CD4-positive, alpha-beta T cell (primary cell): Measurements from ENCODE around the gene STX3. TPM values are rescaled to one million over a fixed set of nuclear protein-coding genes. Genes with fewer than 3 reads are reported as not detected.

ENCODE experiments used
- ATAC-seq: fragments of 200-7000 bp; cut with Tn5 transposase; one replicate; pipeline ENCODE4 v1.10.0; 2022; ENCODE audit warnings: mild to moderate bottlenecking; ENCODE audit not compliant: poor library complexity
- CTCF ChIA-PET: fragments of 350-600 bp; sonication (Branson Sonifier 250); formaldehyde crosslinking; loops from one replicate; lab custom pipeline; 2021; ENCODE audit warnings: antibody characterized with exemption, inconsistent platforms; lab: Charles Lee
- POLR2A ChIA-PET: fragments of 350-600 bp; sonication (Branson Sonifier 250); formaldehyde crosslinking; loops from one replicate; lab custom pipeline; 2021; ENCODE audit warnings: antibody characterized with exemption, inconsistent platforms; lab: Charles Lee
- DNase-seq, 14 experiments: peaks; one replicate each; pipeline ENCODE4 v3.0.0-alpha.2; 2013 to 2020; ENCODE audit warnings: mixed read lengths in 2 of 14
- H3K27ac ChIP-seq, 2 donors: one replicate each; pipeline versions ENCODE4 v1.5.1 to v1.7.0; 2013; ENCODE audit warnings: low read length in 2 of 2, low read depth in 1 of 2, mild to moderate bottlenecking in 1 of 2
- H3K27me3 ChIP-seq, 2 experiments: 1 replicate in 1 of 2; 2 replicates in 1 of 2; pipeline versions ENCODE4 v1.6.1 to v1.7.0; 2013; ENCODE audit warnings: low read length in 2 of 2, control low read depth in 1 of 2, mild to moderate bottlenecking in 1 of 2, moderate library complexity in 1 of 2; ENCODE audit not compliant: insufficient read depth in 2 of 2, control insufficient read depth in 1 of 2
- H3K36me3 ChIP-seq: one replicate; pipeline ENCODE4 v1.6.1; 2013; ENCODE audit warnings: low read length, control low read depth; ENCODE audit not compliant: insufficient read depth
- H3K4me1 ChIP-seq: one replicate; pipeline ENCODE4 v1.6.1; 2013; ENCODE audit warnings: low read length, control low read depth; ENCODE audit not compliant: insufficient read depth
- H3K4me3 ChIP-seq: one replicate; pipeline ENCODE4 v1.5.1; 2013; ENCODE audit warnings: mild to moderate bottlenecking, low read length, moderate library complexity
- H3K9me3 ChIP-seq, 2 experiments: 1 replicate in 1 of 2; 2 replicates in 1 of 2; pipeline versions ENCODE4 v1.6.1 to v1.7.0; 2013; ENCODE audit warnings: low read length in 2 of 2, mild to moderate bottlenecking in 2 of 2, control low read depth in 1 of 2, moderate library complexity in 1 of 2; ENCODE audit not compliant: control insufficient read depth in 1 of 2, insufficient read depth in 1 of 2
- H3K27ac Mint-ChIP-seq: one replicate; pipeline ENCODE4 v1.8.0; 2020; ENCODE audit warnings: mixed read lengths
- H3K27me3 Mint-ChIP-seq: one replicate; pipeline ENCODE4 v1.8.0; 2021; ENCODE audit warnings: mixed read lengths
- H3K36me3 Mint-ChIP-seq: one replicate; pipeline ENCODE4 v1.8.0; 2021; ENCODE audit warnings: low read depth, mixed read lengths
- H3K4me1 Mint-ChIP-seq: one replicate; pipeline ENCODE4 v1.8.0; 2021; ENCODE audit warnings: low read depth, mixed read lengths
- H3K4me3 Mint-ChIP-seq: one replicate; pipeline ENCODE4 v1.8.0; 2020; ENCODE audit warnings: mild to moderate bottlenecking, mixed read lengths
- H3K9me3 Mint-ChIP-seq: one replicate; pipeline ENCODE4 v1.8.0; 2020; ENCODE audit warnings: mixed read lengths
- intact Hi-C, 2 experiments: fragments of 100-400 bp; cut with DNase I in 1 of 2; cut with micrococcal nuclease in 1 of 2; formaldehyde crosslinking; loops; one replicate each; pipeline versions ENCODE4 v1.15.1 to v1.9.0; 2023 to 2025; cut with DNase I, micrococcal nuclease
- total RNA-seq, 174 experiments: library from RNA in 2 of 174; stranded (reverse) in 2 of 174; gene quantifications; one replicate each; pipeline ENCODE4 v1.2.3 and lab custom pipeline; 2021 to 2026
- TF ChIP-seq, protein P1 (sequence below): fragments of 200-600 bp; IDR thresholded peaks from one replicate; pipeline ENCODE4 v1.8.0; 2022; ENCODE audit warnings: antibody characterized with exemption, mild to moderate bottlenecking

The STX3 gene
- total RNA-seq, 2 experiments from 2014 or later = 4.6 to 6.4 TPM

DNA sequence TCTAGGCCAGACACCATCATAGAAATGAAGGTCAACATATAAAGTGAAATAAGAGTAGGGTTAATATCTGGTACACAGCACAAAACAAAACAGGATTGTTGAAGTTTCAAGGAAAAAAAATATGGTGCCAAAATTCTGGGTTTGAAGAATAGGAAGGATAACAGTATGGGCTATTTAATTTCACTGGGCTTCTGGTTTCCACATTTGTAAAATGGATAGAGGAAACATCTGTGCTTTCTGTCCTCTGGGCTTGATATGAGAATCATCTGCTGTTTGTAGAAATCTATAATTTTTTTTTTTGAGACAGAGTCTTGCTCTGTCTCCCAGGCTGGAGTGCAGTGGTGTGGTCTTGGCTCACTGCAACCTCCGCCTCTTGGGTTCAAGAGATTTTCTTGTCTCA is 27.8 kb upstream of the STX3 start:
- no peak overlapping the region for H3K27ac ChIP-seq
- no peak overlapping the region for H3K27ac Mint-ChIP-seq
- CTCF ChIA-PET = no interaction called here
- intact Hi-C loops = no loop called here
- POLR2A ChIA-PET = interaction anchor here (0.6 kb wide), 1 partner anchor 46 kb away, joined by 3 read pairs; no protein-coding TSS in a partner anchor
- no peaks in the 10 kb centered on the region for H3K4me1 ChIP-seq
- TF ChIP-seq, protein P1, sequence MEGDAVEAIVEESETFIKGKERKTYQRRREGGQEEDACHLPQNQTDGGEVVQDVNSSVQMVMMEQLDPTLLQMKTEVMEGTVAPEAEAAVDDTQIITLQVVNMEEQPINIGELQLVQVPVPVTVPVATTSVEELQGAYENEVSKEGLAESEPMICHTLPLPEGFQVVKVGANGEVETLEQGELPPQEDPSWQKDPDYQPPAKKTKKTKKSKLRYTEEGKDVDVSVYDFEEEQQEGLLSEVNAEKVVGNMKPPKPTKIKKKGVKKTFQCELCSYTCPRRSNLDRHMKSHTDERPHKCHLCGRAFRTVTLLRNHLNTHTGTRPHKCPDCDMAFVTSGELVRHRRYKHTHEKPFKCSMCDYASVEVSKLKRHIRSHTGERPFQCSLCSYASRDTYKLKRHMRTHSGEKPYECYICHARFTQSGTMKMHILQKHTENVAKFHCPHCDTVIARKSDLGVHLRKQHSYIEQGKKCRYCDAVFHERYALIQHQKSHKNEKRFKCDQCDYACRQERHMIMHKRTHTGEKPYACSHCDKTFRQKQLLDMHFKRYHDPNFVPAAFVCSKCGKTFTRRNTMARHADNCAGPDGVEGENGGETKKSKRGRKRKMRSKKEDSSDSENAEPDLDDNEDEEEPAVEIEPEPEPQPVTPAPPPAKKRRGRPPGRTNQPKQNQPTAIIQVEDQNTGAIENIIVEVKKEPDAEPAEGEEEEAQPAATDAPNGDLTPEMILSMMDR = no peak
- peaks cover 14% of the 10 kb centered on the region for H3K27me3 Mint-ChIP-seq
- DNase-seq (no peak), ATAC-seq (no peak)
- no peaks in the 10 kb centered on the region for H3K9me3 Mint-ChIP-seq
- no peaks in the 10 kb centered on the region for H3K36me3 ChIP-seq
- no peaks in the 10 kb centered on the region for H3K4me1 Mint-ChIP-seq
- H3K4me3 Mint-ChIP-seq = no peak overlapping the region
- no peaks in the 10 kb centered on the region for H3K9me3 ChIP-seq
- H3K36me3 Mint-ChIP-seq = no peaks in the 10 kb centered on the region
- H3K27me3 ChIP-seq = no peaks in the 10 kb centered on the region
- H3K4me3 ChIP-seq = no peak overlapping the region

DNA sequence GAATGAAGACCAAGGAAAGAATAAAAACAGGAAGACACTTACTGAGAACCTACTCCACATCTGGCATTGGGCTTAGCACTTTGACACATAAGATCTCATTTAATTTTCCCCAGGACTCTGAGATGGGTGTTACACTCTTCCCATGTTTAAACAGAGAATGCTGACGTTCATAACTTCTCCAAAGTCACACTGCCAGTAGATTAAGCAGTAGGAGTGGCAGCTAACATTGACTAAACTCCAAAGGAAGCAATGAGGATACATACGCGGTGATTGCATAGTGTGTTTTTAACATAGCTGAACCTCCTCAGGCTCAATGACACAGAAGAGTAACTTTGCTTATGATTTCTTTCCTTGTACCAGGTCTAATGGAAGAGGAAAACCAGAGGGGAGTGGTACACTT is 27.0 kb upstream of the STX3 start:
- no peak overlapping the region for H3K27ac Mint-ChIP-seq
- intact Hi-C loops = no loop called here
- H3K27ac ChIP-seq = no peak overlapping the region

DNA sequence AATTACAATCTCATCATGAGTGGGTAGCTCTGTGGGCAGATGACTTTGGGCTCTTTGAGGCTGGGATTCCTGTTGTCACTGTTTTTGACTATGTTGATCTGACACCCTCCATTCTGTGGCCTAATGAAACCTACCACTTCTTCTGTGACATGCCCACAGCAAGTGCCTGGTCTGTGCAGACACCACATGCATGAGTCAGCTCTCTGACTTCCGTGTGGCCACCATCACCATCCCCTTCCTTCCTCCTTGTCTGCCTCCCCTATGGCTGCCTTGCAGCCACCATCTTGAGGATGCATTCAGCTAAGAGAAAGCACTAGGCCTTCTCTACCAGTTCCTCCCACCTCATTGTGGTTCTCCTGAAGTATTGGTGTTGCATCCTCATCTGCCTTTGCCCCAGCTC is 26.3 kb upstream of the STX3 start:
- Histone ChIP-seq H3K9me3 (no peaks in the 10 kb centered on the region), H3K4me1 (no peaks in the 10 kb centered on the region), H3K27me3 (no peaks in the 10 kb centered on the region), H3K4me3 (no peak overlapping the region), H3K27ac (no peak overlapping the region), H3K36me3 (no peaks in the 10 kb centered on the region)
- Mint-ChIP-seq H3K27ac (no peak overlapping the region), H3K27me3 (peaks cover 2% of the 10 kb centered on the region), H3K9me3 (no peaks in the 10 kb centered on the region), H3K4me3 (no peak overlapping the region), H3K36me3 (no peaks in the 10 kb centered on the region), H3K4me1 (no peaks in the 10 kb centered on the region)
- ChIA-PET CTCF (no interaction called here), POLR2A (no interaction called here)
- intact Hi-C loops = no loop called here
- TF ChIP-seq, protein P1 = no peak
- ATAC-seq (no peak), DNase-seq (peak in 3 of 14 experiments; percentile 12 to 42 (median 26))

More for the DNA sequence above, 27.0 kb upstream of the STX3 start:
- no peak overlapping the region for H3K4me3 Mint-ChIP-seq
- peaks cover 8% of the 10 kb centered on the region for H3K27me3 Mint-ChIP-seq
- H3K9me3 ChIP-seq = no peaks in the 10 kb centered on the region
- H3K36me3 Mint-ChIP-seq = no peaks in the 10 kb centered on the region
- no peaks in the 10 kb centered on the region for H3K36me3 ChIP-seq
- no peaks in the 10 kb centered on the region for H3K4me1 ChIP-seq
- DNase-seq (no peak), ATAC-seq (no peak)
- CTCF ChIA-PET = no interaction called here
- H3K27me3 ChIP-seq = no peaks in the 10 kb centered on the region
- no peaks in the 10 kb centered on the region for H3K9me3 Mint-ChIP-seq
- TF ChIP-seq, protein P1 = no peak
- POLR2A ChIA-PET = no interaction called here
- no peaks in the 10 kb centered on the region for H3K4me1 Mint-ChIP-seq
- no peak overlapping the region for H3K4me3 ChIP-seq
